ENCODE measurements around the gene DNAI1.

DNA sequence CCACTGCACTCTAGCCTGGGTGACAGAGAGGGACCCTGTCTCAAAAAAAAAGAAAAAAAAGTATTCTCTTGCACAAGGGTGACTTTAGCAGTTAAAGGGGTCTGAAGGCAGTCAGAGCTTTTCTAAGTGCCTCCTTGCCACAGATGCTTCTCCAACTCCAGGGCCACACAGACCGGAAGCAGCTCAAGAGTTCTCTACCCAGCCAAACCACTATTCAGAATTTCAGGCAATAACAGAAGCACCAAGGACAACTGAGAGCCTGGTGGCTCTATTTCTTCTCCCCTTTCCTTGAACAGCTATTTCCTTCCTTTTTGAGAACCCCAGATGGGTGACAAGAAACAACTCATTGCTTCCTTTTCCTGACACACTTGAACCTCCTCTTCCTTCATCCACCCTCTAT lies 2.5 kb upstream of the DNAI1 start:
- TF ChIP-seq, protein P1, sequence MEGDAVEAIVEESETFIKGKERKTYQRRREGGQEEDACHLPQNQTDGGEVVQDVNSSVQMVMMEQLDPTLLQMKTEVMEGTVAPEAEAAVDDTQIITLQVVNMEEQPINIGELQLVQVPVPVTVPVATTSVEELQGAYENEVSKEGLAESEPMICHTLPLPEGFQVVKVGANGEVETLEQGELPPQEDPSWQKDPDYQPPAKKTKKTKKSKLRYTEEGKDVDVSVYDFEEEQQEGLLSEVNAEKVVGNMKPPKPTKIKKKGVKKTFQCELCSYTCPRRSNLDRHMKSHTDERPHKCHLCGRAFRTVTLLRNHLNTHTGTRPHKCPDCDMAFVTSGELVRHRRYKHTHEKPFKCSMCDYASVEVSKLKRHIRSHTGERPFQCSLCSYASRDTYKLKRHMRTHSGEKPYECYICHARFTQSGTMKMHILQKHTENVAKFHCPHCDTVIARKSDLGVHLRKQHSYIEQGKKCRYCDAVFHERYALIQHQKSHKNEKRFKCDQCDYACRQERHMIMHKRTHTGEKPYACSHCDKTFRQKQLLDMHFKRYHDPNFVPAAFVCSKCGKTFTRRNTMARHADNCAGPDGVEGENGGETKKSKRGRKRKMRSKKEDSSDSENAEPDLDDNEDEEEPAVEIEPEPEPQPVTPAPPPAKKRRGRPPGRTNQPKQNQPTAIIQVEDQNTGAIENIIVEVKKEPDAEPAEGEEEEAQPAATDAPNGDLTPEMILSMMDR (conservative IDR thresholded peaks at IDR 0.05; ENCODE audit: low read depth, low read length): no peak
- no peak for TF ChIP-seq RAD21 (IDR thresholded peaks at IDR 0.05; ENCODE audit: low read length)
- no peak for TF ChIP-seq POLR2A (IDR thresholded peaks at IDR 0.05; ENCODE audit: low read depth, low read length)
- TF ChIP-seq, protein P2, sequence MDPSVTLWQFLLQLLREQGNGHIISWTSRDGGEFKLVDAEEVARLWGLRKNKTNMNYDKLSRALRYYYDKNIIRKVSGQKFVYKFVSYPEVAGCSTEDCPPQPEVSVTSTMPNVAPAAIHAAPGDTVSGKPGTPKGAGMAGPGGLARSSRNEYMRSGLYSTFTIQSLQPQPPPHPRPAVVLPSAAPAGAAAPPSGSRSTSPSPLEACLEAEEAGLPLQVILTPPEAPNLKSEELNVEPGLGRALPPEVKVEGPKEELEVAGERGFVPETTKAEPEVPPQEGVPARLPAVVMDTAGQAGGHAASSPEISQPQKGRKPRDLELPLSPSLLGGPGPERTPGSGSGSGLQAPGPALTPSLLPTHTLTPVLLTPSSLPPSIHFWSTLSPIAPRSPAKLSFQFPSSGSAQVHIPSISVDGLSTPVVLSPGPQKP (IDR thresholded peaks at IDR 0.05; ENCODE audit: borderline replicate concordance, low read depth, low read length): no peak
- TF ChIP-seq RFX5 (IDR thresholded peaks at IDR 0.05; ENCODE audit: low read depth, low read length): no peak
- TF ChIP-seq BHLHE40 (IDR thresholded peaks at IDR 0.05; ENCODE audit: low read depth, low read length): no peak
- no peak for TF ChIP-seq MAFK (IDR thresholded peaks at IDR 0.05; ENCODE audit: low read depth, low read length)
- no peak for TF ChIP-seq CHD1 (IDR thresholded peaks at IDR 0.05; ENCODE audit: low read depth, low read length)
- TF ChIP-seq RCOR1 (IDR thresholded peaks at IDR 0.05; ENCODE audit: insufficient replicate concordance, low read length): no peak
- TF ChIP-seq, protein P3, sequence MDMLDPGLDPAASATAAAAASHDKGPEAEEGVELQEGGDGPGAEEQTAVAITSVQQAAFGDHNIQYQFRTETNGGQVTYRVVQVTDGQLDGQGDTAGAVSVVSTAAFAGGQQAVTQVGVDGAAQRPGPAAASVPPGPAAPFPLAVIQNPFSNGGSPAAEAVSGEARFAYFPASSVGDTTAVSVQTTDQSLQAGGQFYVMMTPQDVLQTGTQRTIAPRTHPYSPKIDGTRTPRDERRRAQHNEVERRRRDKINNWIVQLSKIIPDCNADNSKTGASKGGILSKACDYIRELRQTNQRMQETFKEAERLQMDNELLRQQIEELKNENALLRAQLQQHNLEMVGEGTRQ (IDR thresholded peaks at IDR 0.05; ENCODE audit: low read depth, low read length): no peak
- TF ChIP-seq SMC3 (IDR thresholded peaks at IDR 0.05; ENCODE audit: low read depth, low read length): no peak
- TF ChIP-seq CEBPB (IDR thresholded peaks at IDR 0.05; ENCODE audit: low read depth, low read length): no peak
- TF ChIP-seq NFE2L2 (IDR thresholded peaks at IDR 0.05; ENCODE audit: low read depth, low read length): no peak

Data from IMR-90 (cell line).